Measurements from ENCODE around the gene MBD3L5.

The MBD3L5 gene

DNA sequence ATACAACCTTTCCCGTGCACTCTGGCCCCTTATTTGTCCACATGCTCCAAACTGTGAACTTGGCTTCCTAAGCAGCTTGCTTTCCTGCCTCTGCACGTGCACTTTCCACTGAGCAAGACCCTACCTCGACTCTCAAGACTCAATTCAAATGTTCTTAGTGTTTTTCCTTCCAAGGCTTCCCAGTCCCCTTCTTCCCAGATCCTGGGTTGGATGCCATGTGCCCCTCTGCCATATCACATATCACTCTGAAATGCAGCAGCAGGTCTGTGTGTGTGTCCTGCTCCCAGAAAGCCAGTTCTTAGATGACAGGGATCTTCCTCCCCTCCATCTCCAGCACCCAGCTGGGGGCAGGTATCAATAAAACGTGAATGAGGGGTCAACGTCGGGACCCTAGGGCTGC is 42.2 kb downstream of the MBD3L5 start:
- TF ChIP-seq ZFX (IDR thresholded peaks at IDR 0.05; ENCODE audit: borderline replicate concordance): no peak
- TF ChIP-seq, protein P1, sequence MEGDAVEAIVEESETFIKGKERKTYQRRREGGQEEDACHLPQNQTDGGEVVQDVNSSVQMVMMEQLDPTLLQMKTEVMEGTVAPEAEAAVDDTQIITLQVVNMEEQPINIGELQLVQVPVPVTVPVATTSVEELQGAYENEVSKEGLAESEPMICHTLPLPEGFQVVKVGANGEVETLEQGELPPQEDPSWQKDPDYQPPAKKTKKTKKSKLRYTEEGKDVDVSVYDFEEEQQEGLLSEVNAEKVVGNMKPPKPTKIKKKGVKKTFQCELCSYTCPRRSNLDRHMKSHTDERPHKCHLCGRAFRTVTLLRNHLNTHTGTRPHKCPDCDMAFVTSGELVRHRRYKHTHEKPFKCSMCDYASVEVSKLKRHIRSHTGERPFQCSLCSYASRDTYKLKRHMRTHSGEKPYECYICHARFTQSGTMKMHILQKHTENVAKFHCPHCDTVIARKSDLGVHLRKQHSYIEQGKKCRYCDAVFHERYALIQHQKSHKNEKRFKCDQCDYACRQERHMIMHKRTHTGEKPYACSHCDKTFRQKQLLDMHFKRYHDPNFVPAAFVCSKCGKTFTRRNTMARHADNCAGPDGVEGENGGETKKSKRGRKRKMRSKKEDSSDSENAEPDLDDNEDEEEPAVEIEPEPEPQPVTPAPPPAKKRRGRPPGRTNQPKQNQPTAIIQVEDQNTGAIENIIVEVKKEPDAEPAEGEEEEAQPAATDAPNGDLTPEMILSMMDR (IDR thresholded peaks at IDR 0.05): no peak
- H3K27ac ChIP-seq: no peak overlapping the region

DNA sequence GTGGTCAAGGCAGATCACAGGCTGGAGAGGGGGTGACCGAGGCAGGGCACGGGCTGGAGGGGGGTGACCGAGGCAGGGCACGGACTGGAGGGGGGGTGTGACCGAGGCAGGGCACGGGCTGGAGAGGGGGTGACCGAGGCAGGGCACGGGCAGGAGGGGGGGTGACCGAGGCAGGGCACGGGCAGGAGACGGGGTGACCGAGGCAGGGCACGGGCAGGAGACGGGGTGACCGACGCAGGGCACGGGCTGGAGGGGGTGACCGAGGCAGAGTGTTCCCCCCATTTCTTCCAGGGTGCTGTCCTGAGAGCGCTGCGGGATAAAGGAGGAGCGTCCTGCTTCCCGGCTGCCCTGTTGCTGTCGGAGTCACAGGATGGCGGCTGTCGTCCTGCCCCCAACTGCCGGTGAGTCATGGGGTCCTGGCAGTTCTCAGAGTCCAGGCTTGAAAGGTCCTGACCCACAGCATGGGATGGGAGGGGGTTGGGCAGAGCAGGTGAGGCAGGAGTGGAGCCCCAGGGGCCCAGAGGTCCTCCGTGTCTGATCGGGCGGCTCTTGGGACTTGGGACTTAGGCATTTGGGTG is 44.4 kb downstream of the MBD3L5 start:
- TF ChIP-seq, protein P1 (IDR thresholded peaks at IDR 0.05): no peak
- TF ChIP-seq ZFX (IDR thresholded peaks at IDR 0.05; ENCODE audit: borderline replicate concordance): no peak

DNA sequence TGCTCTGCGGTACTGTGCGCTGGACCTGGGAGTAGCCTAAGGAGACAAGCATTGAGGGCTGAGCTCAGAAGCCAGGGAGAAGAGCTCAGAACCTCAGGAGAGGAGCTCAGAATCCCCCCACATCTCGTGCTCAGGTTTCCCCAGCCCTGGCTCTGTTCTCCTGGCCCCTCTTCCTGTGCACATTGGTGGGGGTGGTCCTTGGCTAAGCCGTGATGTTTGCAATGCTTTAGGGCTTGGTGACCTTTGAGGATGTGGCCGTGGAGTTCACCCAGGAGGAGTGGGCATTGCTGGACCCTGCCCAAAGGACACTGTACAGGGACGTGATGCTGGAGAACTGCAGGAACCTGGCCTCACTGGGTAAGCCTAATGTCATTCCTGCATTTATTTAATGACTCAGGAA is 45.8 kb downstream of the MBD3L5 start:
- H3K27ac ChIP-seq: no peak overlapping the region
- TF ChIP-seq, protein P1 (IDR thresholded peaks at IDR 0.05): no peak
- no peak for TF ChIP-seq ZFX (IDR thresholded peaks at IDR 0.05; ENCODE audit: borderline replicate concordance)

More for the DNA sequence above, 44.4 kb downstream of the MBD3L5 start:
- no peak overlapping the region for H3K27ac ChIP-seq

DNA sequence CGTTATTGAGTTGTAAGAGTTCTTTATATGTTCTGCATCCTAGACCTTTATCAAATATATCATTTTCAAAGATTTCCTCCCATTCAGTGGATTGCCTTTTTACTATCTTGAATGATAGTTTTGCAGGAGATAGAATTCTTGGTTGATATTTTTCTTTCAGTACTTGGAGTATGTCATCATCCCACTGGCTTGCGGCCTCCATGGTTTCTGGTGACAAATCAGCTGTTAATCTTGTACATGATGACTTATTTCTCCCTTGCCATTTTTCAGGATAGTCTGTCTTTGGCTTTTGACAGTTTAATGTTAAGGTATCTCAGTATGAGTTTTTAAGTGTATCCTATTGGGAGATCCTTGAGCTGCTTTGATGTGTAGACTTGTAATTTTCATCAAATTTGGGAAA is 47.6 kb downstream of the MBD3L5 start:
- TF ChIP-seq, protein P1 (IDR thresholded peaks at IDR 0.05): no peak
- no peak for TF ChIP-seq ZFX (IDR thresholded peaks at IDR 0.05; ENCODE audit: borderline replicate concordance)
- H3K27ac ChIP-seq: no peak overlapping the region

Data from 22Rv1 (cell line).